NCI-H2227 (cell line): ENCODE data around the gene DHDH.
"Not testable (repeated sequence)": the region's sequence is repeated elsewhere in the genome, so short reads cannot be mapped to it uniquely, and the experiment has no call there.

ENCODE experiments used
- DNase-seq: peaks from one replicate; lab custom pipeline; 2025; ENCODE audit not compliant: unreplicated experiment; lab: John Stamatoyannopoulos, UW

The DHDH gene

GRCh38 chr19:48933382-48933932 is at the start of gene DHDH:
TSS of gene DHDH (plus strand) at chr19:48933699. CDS start at chr19:48933722, 23 bp downstream.
- peak; percentile 92 for DNase-seq

- no peak for DNase-seq
Measured at GRCh38 chr19:48883726-48884125, 49.8 kb upstream of the DHDH start.

GRCh38 chr19:48887861-48888612 is 45.5 kb upstream of the DHDH start:
- DNase-seq: no peak

GRCh38 chr19:48889496-48889895 is 44.0 kb upstream of the DHDH start:
- DNase-seq: not testable (repeated sequence)

- no peak for DNase-seq
Measured at GRCh38 chr19:48890551-48890950, 42.9 kb upstream of the DHDH start.

GRCh38 chr19:48895226-48895625 is 38.3 kb upstream of the DHDH start:
- DNase-seq: no peak

GRCh38 chr19:48896191-48896720 is 37.2 kb upstream of the DHDH start:
- no peak for DNase-seq

GRCh38 chr19:48897181-48897580 is 36.3 kb upstream of the DHDH start:
- no peak for DNase-seq

- DNase-seq: not testable (repeated sequence)
Measured at GRCh38 chr19:48899386-48899749, 34.1 kb upstream of the DHDH start.

- peak; percentile 97 for DNase-seq
Measured at GRCh38 chr19:48899781-48900476, 33.6 kb upstream of the DHDH start, which contains the start of gene NUCB1. TSS of gene NUCB1 (plus strand) at chr19:48900312. CDS start at chr19:48900797, 485 bp downstream.

GRCh38 chr19:48900477-48901406 is 32.8 kb upstream of the DHDH start:
- peak; percentile 27 for DNase-seq

GRCh38 chr19:48902291-48902690 is 31.2 kb upstream of the DHDH start:
- DNase-seq: not testable (repeated sequence)

- DNase-seq: not testable (repeated sequence)
Measured at GRCh38 chr19:48903788-48904187, 29.7 kb upstream of the DHDH start.

- DNase-seq: no peak
Measured at GRCh38 chr19:48905664-48906063, 27.8 kb upstream of the DHDH start.

- no peak for DNase-seq
Measured at GRCh38 chr19:48906324-48906723, 27.2 kb upstream of the DHDH start.

- DNase-seq: no peak
Measured at GRCh38 chr19:48907671-48908070, 25.8 kb upstream of the DHDH start.

GRCh38 chr19:48909424-48910077 is 23.9 kb upstream of the DHDH start:
- DNase-seq: not testable (repeated sequence)

GRCh38 chr19:48910803-48911202 is 22.7 kb upstream of the DHDH start:
- no peak for DNase-seq

GRCh38 chr19:48913114-48913889 is 20.2 kb upstream of the DHDH start:
- DNase-seq: peak; percentile 15
